ENCODE measurements around the gene SYCN.

DNA sequence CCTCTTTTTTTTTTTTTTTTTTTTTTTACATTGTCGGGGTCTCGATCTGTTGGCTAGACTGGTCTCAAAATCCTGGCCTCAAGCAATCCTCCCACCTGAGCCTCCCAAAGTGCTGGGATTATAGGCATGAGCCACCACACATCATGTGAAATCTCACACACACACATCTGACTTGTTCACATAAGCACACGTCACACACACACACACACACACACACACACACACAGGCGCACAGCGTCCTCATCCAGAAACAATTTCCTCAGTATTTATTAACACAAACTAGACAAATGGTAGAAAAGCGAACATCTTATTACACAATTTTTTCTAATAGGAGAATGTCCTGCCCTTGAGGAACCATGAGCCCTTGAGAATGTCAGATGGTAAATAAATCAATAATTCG lies 5.1 kb upstream of the SYCN start:
- TF ChIP-seq, protein P1, sequence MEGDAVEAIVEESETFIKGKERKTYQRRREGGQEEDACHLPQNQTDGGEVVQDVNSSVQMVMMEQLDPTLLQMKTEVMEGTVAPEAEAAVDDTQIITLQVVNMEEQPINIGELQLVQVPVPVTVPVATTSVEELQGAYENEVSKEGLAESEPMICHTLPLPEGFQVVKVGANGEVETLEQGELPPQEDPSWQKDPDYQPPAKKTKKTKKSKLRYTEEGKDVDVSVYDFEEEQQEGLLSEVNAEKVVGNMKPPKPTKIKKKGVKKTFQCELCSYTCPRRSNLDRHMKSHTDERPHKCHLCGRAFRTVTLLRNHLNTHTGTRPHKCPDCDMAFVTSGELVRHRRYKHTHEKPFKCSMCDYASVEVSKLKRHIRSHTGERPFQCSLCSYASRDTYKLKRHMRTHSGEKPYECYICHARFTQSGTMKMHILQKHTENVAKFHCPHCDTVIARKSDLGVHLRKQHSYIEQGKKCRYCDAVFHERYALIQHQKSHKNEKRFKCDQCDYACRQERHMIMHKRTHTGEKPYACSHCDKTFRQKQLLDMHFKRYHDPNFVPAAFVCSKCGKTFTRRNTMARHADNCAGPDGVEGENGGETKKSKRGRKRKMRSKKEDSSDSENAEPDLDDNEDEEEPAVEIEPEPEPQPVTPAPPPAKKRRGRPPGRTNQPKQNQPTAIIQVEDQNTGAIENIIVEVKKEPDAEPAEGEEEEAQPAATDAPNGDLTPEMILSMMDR (conservative IDR thresholded peaks at IDR 0.05; ENCODE audit: low read length) = no peak
- no peak for TF ChIP-seq EZH2phosphoT487 (IDR thresholded peaks at IDR 0.05; ENCODE audit: borderline replicate concordance, low read depth, low read length)

Data from OCI-LY7 (cell line).